HuH-7.5 (cell line): ENCODE results near the gene CLDN5.

Experiments
- DNase-seq: peaks from one replicate; pipeline ENCODE4 v3.0.0; 2011; ENCODE audit warnings: low spot score

The CLDN5 gene, protein sequence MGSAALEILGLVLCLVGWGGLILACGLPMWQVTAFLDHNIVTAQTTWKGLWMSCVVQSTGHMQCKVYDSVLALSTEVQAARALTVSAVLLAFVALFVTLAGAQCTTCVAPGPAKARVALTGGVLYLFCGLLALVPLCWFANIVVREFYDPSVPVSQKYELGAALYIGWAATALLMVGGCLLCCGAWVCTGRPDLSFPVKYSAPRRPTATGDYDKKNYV

GRCh38 chr22:19524170-19525115 lies at the start of gene CLDN5:
Gene CLDN5, minus strand, starts transcription at chr22:19524410. Its CDS starts 155 bp downstream, at chr22:19524255.
- no peak for DNase-seq

DNA sequence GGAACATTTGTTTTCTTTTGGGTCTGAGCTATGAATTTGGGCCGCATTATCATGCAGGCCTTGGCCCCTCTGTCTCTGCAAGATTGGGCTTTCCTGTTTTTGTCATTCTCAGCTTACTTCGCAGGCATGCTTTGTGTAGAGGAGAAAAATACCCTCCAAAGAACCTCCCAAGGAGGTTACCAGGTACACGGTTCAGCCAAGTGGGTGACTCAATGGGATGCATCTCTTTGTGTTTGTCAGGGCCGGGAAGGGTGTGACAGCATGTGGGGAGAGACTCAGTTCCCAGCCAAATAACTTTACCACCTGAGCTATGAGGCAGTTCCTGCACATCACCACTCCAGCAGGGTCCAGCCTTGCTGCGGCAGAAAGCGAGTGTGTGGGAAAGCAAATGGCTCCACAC lies 47.8 kb upstream of the CLDN5 start:
- no peak for DNase-seq

DNA sequence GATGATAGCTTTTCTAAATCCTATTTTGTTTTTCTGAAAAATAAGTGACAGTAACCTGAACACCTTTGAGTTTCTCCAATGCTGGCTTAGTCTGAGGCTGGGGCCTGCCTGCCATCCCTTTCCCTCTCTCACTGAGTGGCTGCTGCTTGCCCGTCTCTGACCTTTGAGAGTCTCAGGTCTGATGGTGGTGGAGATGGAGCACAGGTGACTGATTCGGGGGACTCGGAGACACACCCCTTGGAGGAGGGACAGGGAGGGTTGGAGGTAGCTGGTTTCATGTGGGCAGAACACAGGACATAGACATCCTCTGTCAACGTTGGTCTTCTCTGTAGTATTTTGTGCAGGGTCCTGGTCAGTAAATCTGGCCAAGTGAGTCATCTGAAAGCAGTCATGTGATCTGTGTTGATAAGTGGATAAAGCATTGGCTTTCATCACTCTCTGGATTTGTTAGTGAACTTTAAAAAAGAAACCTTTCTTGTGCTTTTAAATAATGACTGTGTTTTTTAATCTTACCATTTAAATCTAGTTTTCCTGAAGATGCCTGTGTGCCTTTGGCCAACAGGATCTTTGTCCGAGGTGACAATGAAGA lies 47.1 kb upstream of the CLDN5 start:
- no peak for DNase-seq

GRCh38 chr22:19569976-19570375 lies 45.8 kb upstream of the CLDN5 start:
- no peak for DNase-seq

DNA sequence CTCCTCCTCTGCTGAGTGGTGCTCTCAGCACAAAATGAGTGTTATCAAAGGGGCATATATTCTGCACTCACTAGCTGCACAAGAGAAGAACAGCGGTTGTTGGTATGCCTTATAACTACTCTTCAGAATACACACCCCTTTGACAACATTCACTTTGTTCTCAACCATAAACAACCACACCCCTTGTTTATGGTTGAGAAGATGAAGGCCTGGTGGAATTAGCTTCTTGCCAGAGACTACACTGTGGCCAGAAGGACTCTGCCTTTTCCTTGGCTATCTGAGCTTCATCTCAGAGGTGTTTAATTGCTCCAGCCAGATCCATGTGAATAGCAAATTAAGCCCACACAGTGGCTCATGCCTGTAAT lies 45.0 kb upstream of the CLDN5 start:
- no peak for DNase-seq

- no peak for DNase-seq
Measured at GRCh38 chr22:19568337-19569275, 44.4 kb upstream of the CLDN5 start.

DNA sequence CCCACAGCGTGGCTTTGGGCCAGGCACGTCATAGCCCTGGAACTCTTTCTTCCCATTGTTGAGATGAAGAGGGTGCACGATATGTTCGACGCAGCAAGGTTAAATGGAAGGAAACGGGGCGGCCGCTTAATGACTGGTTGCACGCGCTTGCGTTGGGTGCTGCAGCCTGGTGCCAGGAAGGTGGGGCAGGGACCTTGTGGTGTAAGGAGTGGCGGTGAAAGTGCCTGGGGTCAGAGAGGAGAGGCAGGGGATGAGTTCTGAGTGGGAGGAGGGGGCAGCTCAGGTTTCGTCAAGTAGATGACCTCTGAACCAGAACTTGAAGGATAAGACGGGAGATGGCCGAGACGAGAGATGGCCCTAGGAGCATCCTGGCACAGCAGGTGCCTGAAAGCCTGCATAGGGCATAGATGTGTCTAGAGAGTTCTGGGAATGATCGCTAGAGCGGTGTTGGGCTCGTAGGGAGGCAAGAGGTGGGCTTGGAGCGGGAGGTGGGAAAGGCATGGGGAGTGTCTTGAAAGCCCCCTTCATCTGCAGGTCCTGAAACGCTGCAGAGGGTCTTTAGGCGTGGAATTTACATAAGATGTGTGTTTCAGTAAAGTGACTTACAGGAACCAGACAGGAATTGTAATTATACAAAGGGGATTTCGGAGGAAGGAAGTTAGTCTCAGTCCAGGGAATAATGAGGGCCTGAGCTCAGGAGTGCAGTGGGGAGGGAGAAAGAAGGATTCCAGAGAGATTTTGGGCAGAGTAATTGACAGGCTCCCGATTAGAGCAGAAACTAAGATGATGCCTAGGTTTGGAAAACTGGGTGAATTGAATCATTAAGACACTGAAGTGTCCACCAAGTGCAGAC lies 43.2 kb upstream of the CLDN5 start:
- DNase-seq, result no peak

DNA sequence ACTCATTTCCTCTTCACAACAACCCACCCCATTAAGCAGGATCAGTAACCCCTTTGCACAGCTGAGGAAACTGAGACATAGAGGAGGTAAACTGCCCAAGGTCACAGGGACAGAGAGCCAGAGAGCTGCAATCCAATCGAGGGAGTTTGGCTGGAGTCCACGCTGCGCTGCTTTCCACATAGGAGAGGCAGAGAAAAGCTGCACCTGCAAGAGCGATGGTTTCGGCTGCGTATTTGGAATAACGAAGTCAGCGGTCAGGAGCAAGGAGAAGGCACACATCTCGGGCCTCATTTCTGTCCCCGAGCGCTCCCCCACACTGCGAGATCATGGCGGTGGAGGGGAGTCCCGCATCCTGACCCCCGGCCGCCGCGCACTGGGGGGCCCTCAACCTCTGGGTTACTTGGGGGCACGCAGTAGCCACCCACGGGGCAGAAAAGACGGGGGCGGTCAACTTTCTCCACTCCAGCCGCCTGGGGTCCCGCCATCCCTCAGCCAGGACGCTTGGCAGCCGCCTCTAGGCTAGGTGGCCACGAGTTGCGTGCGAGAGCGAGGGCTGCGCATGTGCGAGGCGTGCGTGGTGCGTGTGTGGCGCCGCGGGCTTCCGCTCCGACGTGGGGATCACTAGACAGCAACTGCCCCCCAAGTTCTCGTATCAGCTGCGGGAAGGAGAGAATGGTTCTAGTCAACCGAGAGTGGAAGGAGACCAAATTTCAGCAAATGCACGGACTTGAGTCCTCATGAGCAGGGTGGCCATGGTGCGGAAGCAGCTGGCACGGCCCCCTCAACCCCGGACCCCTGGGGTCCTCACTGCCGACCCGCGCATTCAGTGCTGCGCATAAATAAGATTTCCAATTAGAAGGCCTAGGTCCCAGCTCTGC lies 42.3 kb upstream of the CLDN5 start:
- no peak for DNase-seq

DNA sequence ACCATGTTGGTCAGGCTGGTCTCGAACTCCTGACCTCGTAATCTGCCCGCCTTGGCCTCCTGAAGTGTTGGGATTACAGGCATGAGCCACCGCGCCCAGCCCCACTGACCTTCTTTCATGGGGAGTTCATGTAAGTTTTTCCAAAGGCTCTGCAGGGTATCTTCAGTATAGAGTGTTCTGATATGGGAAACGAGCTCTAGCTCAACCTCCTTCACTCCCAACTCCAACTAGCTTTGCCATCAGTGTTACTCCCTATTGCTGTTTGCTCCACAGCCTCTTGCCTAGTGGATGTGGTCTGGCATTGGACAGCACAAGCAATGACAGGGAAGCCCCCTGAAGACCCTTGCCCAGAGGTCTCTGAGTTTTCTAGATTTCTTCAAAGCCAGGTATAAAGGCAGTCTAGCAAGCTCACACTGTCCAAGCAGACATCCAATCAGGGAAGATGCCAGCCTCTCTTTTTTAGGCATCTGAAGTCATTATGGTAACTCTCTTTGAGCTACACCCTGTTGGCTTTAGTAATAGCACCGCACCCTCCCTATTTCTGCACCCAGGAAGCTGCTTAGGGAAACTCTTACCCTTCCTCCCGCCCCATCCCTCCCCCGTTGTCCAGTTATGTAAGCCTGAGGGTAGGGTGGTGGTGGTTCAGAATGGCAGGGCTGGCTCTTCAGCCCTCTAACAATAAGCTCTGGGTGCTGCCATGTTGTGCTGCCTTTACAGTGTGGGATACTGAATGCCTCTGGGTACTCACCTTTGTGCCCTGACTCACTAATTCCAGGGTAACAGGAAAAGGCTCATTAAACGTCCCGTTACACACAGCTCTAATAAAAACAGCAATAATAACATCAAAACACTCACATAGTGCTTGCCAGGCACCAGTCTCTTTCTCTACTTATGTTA lies 41.4 kb upstream of the CLDN5 start:
- no peak for DNase-seq

- DNase-seq, result no peak
Measured at GRCh38 chr22:19559956-19560355, 35.7 kb upstream of the CLDN5 start.

- no peak for DNase-seq
Measured at GRCh38 chr22:19559324-19559811, 35.2 kb upstream of the CLDN5 start.

DNA sequence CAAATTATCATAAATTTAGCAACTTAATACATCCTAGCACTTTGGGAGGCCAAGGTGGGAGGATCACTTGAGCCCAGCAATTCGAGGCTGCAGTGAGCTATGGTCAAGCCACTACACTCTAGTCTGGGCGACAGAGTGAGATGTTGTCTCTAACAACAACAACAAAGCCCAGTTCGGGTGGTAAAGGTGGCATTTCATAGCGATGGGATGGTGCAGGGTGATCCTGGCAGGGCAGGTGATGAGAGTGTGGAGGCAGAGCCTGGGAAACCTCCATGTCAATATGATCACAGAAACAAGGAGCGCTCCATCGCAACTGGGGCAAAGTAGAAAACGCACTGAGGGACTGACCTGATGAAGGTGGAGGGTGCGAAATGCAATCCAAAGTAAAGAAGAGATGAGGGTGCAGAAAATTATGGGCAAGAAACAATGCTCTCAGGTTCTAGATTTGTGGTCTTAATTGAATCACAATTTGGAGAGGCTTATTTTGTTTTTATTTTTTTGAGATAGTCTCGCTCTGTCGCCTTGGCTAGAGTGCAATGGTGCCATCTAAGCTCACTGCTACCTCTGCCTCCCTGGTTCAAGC lies 32.8 kb upstream of the CLDN5 start:
- DNase-seq, result no peak

DNA sequence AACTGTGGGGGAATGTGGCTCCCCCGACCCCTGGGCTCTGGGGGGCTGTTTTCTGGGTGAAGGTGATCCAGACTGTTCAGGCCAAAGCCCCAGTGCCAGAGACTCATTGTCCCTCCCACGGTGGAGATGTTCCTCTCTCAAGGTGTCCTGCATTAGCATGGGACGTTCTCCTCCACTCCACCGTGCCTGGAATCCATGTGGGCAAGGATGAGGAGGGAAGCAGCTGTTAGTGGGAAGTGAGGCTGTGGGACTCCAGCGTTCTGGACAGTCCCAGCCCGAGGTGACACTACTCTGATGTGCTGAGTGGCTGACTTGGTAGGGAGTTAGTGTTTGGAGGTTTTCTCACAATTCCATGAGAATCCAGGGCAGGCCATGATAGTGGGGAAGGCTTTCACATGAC lies 31.4 kb upstream of the CLDN5 start:
- no peak for DNase-seq

- DNase-seq, result peak; percentile 55
Measured at GRCh38 chr22:19554834-19555404, 30.7 kb upstream of the CLDN5 start.

DNA sequence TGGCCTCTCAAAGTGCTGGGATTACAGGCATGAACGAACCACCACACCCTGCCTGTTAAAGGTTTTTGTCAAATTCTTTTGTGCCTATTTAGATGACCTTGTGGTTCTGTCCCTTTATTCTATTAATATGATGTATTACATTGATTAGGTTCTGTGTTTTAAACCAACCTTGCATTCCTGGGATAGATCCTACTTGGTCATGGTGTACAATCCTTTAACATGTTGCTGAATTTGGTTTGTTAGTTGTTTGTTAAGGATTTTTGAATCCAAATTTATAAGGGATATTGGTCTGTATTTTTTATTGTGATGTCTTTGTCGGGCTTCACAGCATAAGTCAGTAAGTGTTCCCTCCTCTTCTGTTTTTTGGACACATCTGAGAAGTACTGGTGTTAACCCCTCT lies 29.0 kb upstream of the CLDN5 start:
- DNase-seq, result no peak

DNA sequence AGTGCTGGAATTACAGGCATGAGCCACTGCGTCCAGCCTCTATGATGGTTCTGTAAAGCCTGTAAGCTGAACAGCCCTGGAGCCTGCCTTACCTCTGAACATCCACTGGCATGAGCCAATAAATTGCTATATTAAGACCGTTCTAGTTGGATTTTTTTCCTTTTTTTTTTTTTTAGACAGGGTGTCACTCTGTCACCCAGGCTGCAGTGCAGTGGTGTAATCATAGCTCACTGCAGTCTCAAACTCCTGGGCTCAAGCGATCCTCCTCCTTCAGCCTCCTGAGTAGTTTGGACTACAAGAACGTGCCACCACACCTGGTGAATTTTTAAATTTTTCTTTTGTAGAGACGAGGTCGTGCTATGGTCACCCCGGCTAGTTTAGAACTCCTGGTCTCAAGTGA lies 26.2 kb upstream of the CLDN5 start:
- no peak for DNase-seq

- no peak for DNase-seq
Measured at GRCh38 chr22:19549428-19549827, 25.2 kb upstream of the CLDN5 start.

DNA sequence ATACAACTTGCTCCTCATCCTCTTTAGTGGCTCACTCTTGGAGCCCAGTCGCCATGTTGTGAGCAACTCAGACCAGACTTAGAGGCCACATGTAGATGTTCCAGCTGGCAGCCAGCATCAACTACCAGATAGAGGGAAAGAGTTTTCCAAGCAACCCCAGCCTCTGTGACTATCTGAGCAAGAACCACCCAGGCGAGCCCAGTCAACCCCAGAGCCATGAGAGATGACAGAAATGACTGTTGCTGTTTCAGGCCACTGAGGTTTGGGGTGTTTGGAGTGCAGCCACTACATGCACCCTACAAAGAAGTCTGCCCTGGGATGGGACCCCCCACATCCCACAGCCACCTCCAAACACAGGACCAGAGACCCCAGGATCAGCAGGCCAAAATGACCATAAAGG lies 24.8 kb upstream of the CLDN5 start:
- DNase-seq, result no peak
